ENCODE measurements around the gene STKLD1.

STKLD1 gene

GRCh38 chr9:133394687-133395271 is 18.6 kb downstream of the STKLD1 start:
- Histone ChIP-seq H3K9me3 (ENCODE audit: control insufficient read depth, insufficient read depth, low read depth, low read length) (no peaks in the 10 kb centered on the region), H3K4me3 (ENCODE audit: low read depth, low read length) (no peak overlapping the region), H3K27ac (ENCODE audit: extremely low read depth, low read depth, low read length) (no peak overlapping the region), H3K4me1 (ENCODE audit: control insufficient read depth, insufficient read depth, low read length) (no peaks in the 10 kb centered on the region), H3K36me3 (ENCODE audit: control insufficient read depth in 2 of 2, insufficient read depth in 1 of 2, low read length in 2 of 2) (no peaks in the 10 kb centered on the region)
- ChIA-PET CTCF (interaction anchor here (1.1 to 2.2 kb wide), 4 partner anchors 17 to 91 kb away, joined by 3 to 7 read pairs (median 4); no protein-coding TSS in a partner anchor), POLR2A (interaction anchor here (0.6 to 2.6 kb wide), 3 partner anchors 10 to 22 kb away, joined by 3 to 9 read pairs (median 3); no protein-coding TSS in a partner anchor)
- no peak for TF ChIP-seq ZNF324 (tag by site-specific recombination; IDR thresholded peaks at IDR 0.05)
- no peak for TF ChIP-seq ZNF121 (tag by site-specific recombination; IDR thresholded peaks at IDR 0.05)

- ChIA-PET CTCF (interaction anchor here (0.5 to 2.2 kb wide), 6 partner anchors 9 to 91 kb away, joined by 3 to 9 read pairs (median 4); no protein-coding TSS in a partner anchor), POLR2A (no interaction called here)
- TF ChIP-seq ZNF600 (tag by site-specific recombination; IDR thresholded peaks at IDR 0.05) (peak; percentile 51; the same call in 1 of the 2 replicates), ZNF404 (tag by site-specific recombination; IDR thresholded peaks at IDR 0.05) (no peak), GLIS2 (tag by site-specific recombination; IDR thresholded peaks at IDR 0.05) (0 out of 2 replicates have a peak, but pooled peaks have one; percentile 57), CTCF (tag by site-specific recombination; IDR thresholded peaks at IDR 0.05) (peak; percentile 34; the same call in 1 of the 2 replicates), ZNF785 (tag by site-specific recombination; IDR thresholded peaks at IDR 0.05) (no peak), ZNF121 (tag by site-specific recombination; IDR thresholded peaks at IDR 0.05) (no peak)
- H3K27ac ChIP-seq (ENCODE audit: extremely low read depth, low read depth, low read length): no peak overlapping the region
- H3K4me3 ChIP-seq (ENCODE audit: low read depth, low read length): no peak overlapping the region
- H3K4me1 ChIP-seq (ENCODE audit: control insufficient read depth, insufficient read depth, low read length): no peaks in the 10 kb centered on the region
- H3K9me3 ChIP-seq (ENCODE audit: control insufficient read depth, insufficient read depth, low read depth, low read length): no peaks in the 10 kb centered on the region
- peaks cover 0 to 7% of the 10 kb centered on the region in 2 experiments; a peak in 1 of 3 replicates for H3K36me3 ChIP-seq (ENCODE audit: control insufficient read depth in 2 of 2, insufficient read depth in 1 of 2, low read length in 2 of 2)
These were observed 20.8 kb downstream of the STKLD1 start for GRCh38 chr9:133396952-133397351.

- Histone ChIP-seq H3K9me3 (ENCODE audit: control insufficient read depth, insufficient read depth, low read depth, low read length) (no peaks in the 10 kb centered on the region), H3K36me3 (ENCODE audit: control insufficient read depth in 2 of 2, insufficient read depth in 1 of 2, low read length in 2 of 2) (peaks cover 0 to 10% of the 10 kb centered on the region in 2 experiments; a peak in 1 of 3 replicates), H3K4me3 (ENCODE audit: low read depth, low read length) (no peak overlapping the region), H3K27ac (ENCODE audit: extremely low read depth, low read depth, low read length) (no peak overlapping the region), H3K4me1 (ENCODE audit: control insufficient read depth, insufficient read depth, low read length) (no peaks in the 10 kb centered on the region)
- ChIA-PET POLR2A (no interaction called here), CTCF (interaction anchor here (0.5 to 1.4 kb wide), 4 partner anchors 9 to 91 kb away, joined by 3 to 9 read pairs (median 4); no protein-coding TSS in a partner anchor)
- TF ChIP-seq ZNF114 (tag by site-specific recombination; IDR thresholded peaks at IDR 0.05) (no peak), SCRT2 (tag by site-specific recombination; IDR thresholded peaks at IDR 0.05) (peak; percentile 55), ZNF16 (tag by site-specific recombination; IDR thresholded peaks at IDR 0.05; ENCODE audit: low read depth) (peak; percentile 87), PRDM1 (tag by site-specific recombination; IDR thresholded peaks at IDR 0.05) (no peak), ZFP69B (tag by site-specific recombination; IDR thresholded peaks at IDR 0.05) (no peak), ZFHX2 (tag by site-specific recombination; conservative IDR thresholded peaks at IDR 0.05) (peak; percentile 48), ZNF776 (tag by site-specific recombination; IDR thresholded peaks at IDR 0.05; ENCODE audit: borderline replicate concordance) (no peak), ZNF239 (tag by site-specific recombination; IDR thresholded peaks at IDR 0.05) (no peak)
These were observed 21.2 kb downstream of the STKLD1 start for GRCh38 chr9:133397370-133397769.

DNA sequence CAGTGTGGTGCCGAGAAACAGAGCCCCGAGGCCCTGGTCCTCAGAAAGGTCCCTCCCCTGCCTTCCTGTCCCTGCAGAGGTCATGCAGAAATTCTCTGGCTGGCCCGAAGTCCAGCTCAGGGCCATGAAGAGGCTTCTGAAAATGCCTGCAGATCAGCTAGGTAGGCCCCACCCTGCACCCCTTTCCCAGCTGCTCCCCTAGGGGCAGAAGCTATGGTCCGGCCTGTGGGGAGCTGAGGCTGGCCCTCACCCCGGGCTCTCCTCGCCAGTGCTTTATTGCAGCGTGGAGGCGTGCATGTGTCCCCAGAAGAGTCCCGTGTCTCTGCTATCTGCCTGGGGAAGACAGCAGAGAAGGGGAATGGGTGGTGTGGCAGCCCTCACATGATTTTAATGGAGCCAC is 21.7 kb downstream of the STKLD1 start:
- H3K36me3 ChIP-seq (ENCODE audit: control insufficient read depth in 2 of 2, insufficient read depth in 1 of 2, low read length in 2 of 2): peaks cover 0 to 13% of the 10 kb centered on the region in 2 experiments; a peak in 1 of 3 replicates
- H3K4me3 ChIP-seq (ENCODE audit: low read depth, low read length): no peak overlapping the region
- no peaks in the 10 kb centered on the region for H3K9me3 ChIP-seq (ENCODE audit: control insufficient read depth, insufficient read depth, low read depth, low read length)
- ChIA-PET POLR2A (interaction anchor here (2.2 kb wide), 1 partner anchor 62 kb away, joined by 5 read pairs; the partner anchor contains the start of gene CACFD1), CTCF (interaction anchor here (0.6 to 1.4 kb wide), 5 partner anchors 8 to 90 kb away, joined by 3 to 9 read pairs (median 4); no protein-coding TSS in a partner anchor)
- no peak overlapping the region for H3K27ac ChIP-seq (ENCODE audit: extremely low read depth, low read depth, low read length)
- no peaks in the 10 kb centered on the region for H3K4me1 ChIP-seq (ENCODE audit: control insufficient read depth, insufficient read depth, low read length)
- TF ChIP-seq SETDB1 (IDR thresholded peaks at IDR 0.05; ENCODE audit: insufficient read length, low read length) (no peak), ZBTB49 (tag by site-specific recombination; IDR thresholded peaks at IDR 0.05; ENCODE audit: low read depth) (no peak), ZNF792 (tag by site-specific recombination; IDR thresholded peaks at IDR 0.05) (no peak), ZNF837 (tag by site-specific recombination; IDR thresholded peaks at IDR 0.05) (no peak), HOXD13 (CRISPR knock-in tag; IDR thresholded peaks at IDR 0.05; ENCODE audit: borderline replicate concordance) (no peak), SALL2 (tag by site-specific recombination; IDR thresholded peaks at IDR 0.05; ENCODE audit: borderline replicate concordance) (no peak), MYNN (tag by site-specific recombination; IDR thresholded peaks at IDR 0.05; ENCODE audit: borderline replicate concordance) (no peak), ZNF132 (tag by site-specific recombination; IDR thresholded peaks at IDR 0.05; ENCODE audit: borderline replicate concordance) (no peak)
